Heart left ventricle (tissue), 16 donors: ENCODE results near the gene CDK2. TPM values are rescaled to one million over a fixed set of nuclear protein-coding genes. Genes with fewer than 3 reads are reported as not detected.
A peak's percentile ranks its signal among the peaks of the same experiment; 100 is the strongest.

Experiments
- ATAC-seq, 4 donors: fragments of 200-7000 bp; cut with Tn5 transposase; one replicate each; pipeline ENCODE4 v1.9.1; 2020 to 2022; ENCODE audit warnings: moderate library complexity in 4 of 4, mild to moderate bottlenecking in 3 of 4, moderate number of reproducible peaks in 1 of 4
- DNase-seq, 5 donors: peaks; one replicate each; pipeline ENCODE4 v3.0.0-alpha.2; 2020
- H3K27ac ChIP-seq, 12 donors: fragments of 200-600 bp; sonication (generic) in 4 of 12; one replicate each; pipeline versions ENCODE4 v1.5.0 to v1.8.0; 2016 to 2022; ENCODE audit warnings: mild to moderate bottlenecking in 2 of 12
- H3K27me3 ChIP-seq, 9 donors: fragments of 200-600 bp; sonication (generic) in 2 of 9; one replicate each; pipeline versions ENCODE4 v1.5.1 to v1.8.0; 2016 to 2022; ENCODE audit warnings: mild to moderate bottlenecking in 3 of 9
- H3K36me3 ChIP-seq, 9 donors: fragments of 200-600 bp; sonication (generic) in 2 of 9; one replicate each; pipeline versions ENCODE4 v1.5.0 to v1.8.0; 2018 to 2022; ENCODE audit warnings: mild to moderate bottlenecking in 2 of 9
- H3K4me1 ChIP-seq, 12 donors: fragments of 200-600 bp; sonication (generic) in 4 of 12; one replicate each; pipeline versions ENCODE4 v1.5.0 to v1.8.0; 2016 to 2022; ENCODE audit warnings: mild to moderate bottlenecking in 3 of 12
- H3K4me3 ChIP-seq, 12 donors: fragments of 200-600 bp; sonication (generic) in 4 of 12; one replicate each; pipeline versions ENCODE4 v1.5.0 to v1.8.0; 2017 to 2022; ENCODE audit warnings: mild to moderate bottlenecking in 9 of 12, moderate library complexity in 4 of 12
- H3K9me3 ChIP-seq, 12 donors: fragments of 200-600 bp; sonication (generic) in 4 of 12; one replicate each; pipeline versions ENCODE4 v1.5.0 to v1.8.0; 2016 to 2022; ENCODE audit warnings: mild to moderate bottlenecking in 1 of 12
- CTCF ChIP-seq, 12 donors: fragments of 200-600 bp; sonication (generic) in 4 of 12; IDR thresholded peaks; one replicate each; pipeline versions ENCODE4 v1.5.0 to v1.8.0; 2018 to 2022; ENCODE audit warnings: antibody characterized with exemption in 12 of 12, mild to moderate bottlenecking in 5 of 12
- POLR2A ChIP-seq, 2 donors: fragments of 450-650 bp; IDR thresholded peaks; one replicate each; pipeline ENCODE4 v1.6.1; 2017; ENCODE audit warnings: antibody characterized with exemption in 2 of 2, mild to moderate bottlenecking in 2 of 2, moderate library complexity in 2 of 2
- WGBS, 4 donors: extraction: QIAGEN DNeasy Blood & Tissue Kit in 2 of 4; methylation state at CpG; one replicate each; pipeline versions ENCODE4 v1.1.5 to v1.1.7; 2013 to 2018; 5-methylcytosine and 5-hydroxymethylcytosine counted together
- intact Hi-C, 10 donors: fragments of 100-400 bp; cut with DNase I; formaldehyde crosslinking; loops; one replicate each; pipeline versions ENCODE4 v1.11.1 to v1.14.2; 2022
- polyA plus RNA-seq, 2 donors: library from polyadenylated mRNA; stranded (reverse); fragments of 200-250 nt; gene quantifications; one replicate each; pipeline ENCODE4 v1.2.3, GENCODE V29; 2013
- total RNA-seq, 9 donors: library from RNA; depleted of rRNA in 2 of 9; stranded (reverse); fragments of >200 nt in 2 of 9; fragmentation: NEBNext Ultra II Directional in 3 of 9; extraction: Animal tissue kit (Norgen Biotek cat#: 25700) in 3 of 9; gene quantifications; one replicate each; pipeline versions ENCODE4 v1.1.0 to v1.2.4, GENCODE V29; 2016 to 2023
- donor health status: ischemic (EF 13 %, LVEDD 7.1; RV severe dilation, severe dysfunction).
- donor health status: healthy with polysubstance abuse.
- donor health status: DM: no; HTN: yes; CAD: no.
- donor health status: DM: no; HTN: no; CAD: no.
- donor health status: ischemic (EF 25% LVEDD 6.9; RV normal size, moderate dysfunction).
- donor health status: ischemic (EF 25% LVEDD 5.7; RV mildly dilated, moderate dysfunction).
- donor health status: healthy.
- donor health status: DM: yes; HTN: yes; CAD: no.
- donor health status: ischemic (EF 35%, LVEDD 5.7; RV mildly dilated, moderate dysfunction).
- donor health status: nonischemic (EF 11% LVEDD 7.7; RV severe dilation, severe dysfunction).
- donor health status: DM: yes; HTN: yes; CAD: no.
- donor health status: PGD.
- donor health status: ischemic (EF 29% LVEDD 5.4; RV normal size, mild dysfunction).
- donor health status: nonischemic (EF 23%, LVEDD 6.1; RV moderate dilation, normal function).

Gene CDK2
- total and polyA plus RNA-seq, 11 donors = 3.7 to 23.5 (median 11.3) TPM

DNA sequence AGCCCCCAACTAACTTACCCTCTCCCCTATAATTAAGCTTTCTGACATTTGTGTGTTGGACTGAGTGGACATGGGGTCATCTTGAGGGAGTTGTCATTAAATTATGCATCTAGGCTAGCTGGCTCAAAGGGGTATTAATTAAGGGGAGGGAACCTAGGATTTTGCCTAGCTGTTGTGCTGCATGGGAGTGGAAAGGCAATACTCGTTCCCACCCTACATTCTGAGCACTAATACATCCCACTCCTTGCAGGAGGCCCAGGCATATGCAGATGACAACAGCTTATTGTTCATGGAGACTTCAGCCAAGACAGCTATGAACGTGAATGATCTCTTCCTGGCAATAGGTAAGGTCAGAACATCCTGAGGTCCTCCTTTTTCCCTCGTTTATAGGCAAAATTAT, 24.5 kb downstream of the CDK2 start:
- 83 to 94% (median 88%) methylated on average over 3 of the region's 3 CpGs for WGBS, 4 donors
- ATAC-seq (no peak), DNase-seq (no peak)
- Histone ChIP-seq H3K36me3 (peaks cover 4 to 97% (median 90%) of the 10 kb centered on the region in 9 donors), H3K4me1 (peaks cover 0 to 3% (median 0%) of the 10 kb centered on the region in 12 donors), H3K9me3 (no peaks in the 10 kb centered on the region), H3K4me3 (no peak overlapping the region), H3K27me3 (no peaks in the 10 kb centered on the region), H3K27ac (no peak overlapping the region)
- TF ChIP-seq CTCF (IDR thresholded peaks at IDR 0.05) = no peak
- TF ChIP-seq POLR2A (IDR thresholded peaks at IDR 0.05) = no peak
- intact Hi-C loops = loop anchor here in 2 of 10 donors (5.0 to 10.0 kb wide), 2 partner anchors 36 to 54 kb away; partner anchors contain the start of gene RPS26 (in 1 of the 2)

- Histone ChIP-seq H3K9me3 (no peaks in the 10 kb centered on the region), H3K36me3 (peaks cover 0 to 74% (median 69%) of the 10 kb centered on the region in 9 donors), H3K4me1 (peaks cover 0 to 17% (median 10%) of the 10 kb centered on the region in 12 donors), H3K4me3 (no peak overlapping the region), H3K27ac (no peak overlapping the region), H3K27me3 (no peaks in the 10 kb centered on the region)
- 83 to 89% (median 84%) methylated on average over 4 of the region's 4 CpGs for WGBS, 4 donors
- DNase-seq = no peak
- no peak for ATAC-seq
- intact Hi-C loops = loop anchor here in 2 of 10 donors (5.0 to 10.0 kb wide), 2 partner anchors 34 to 51 kb away; partner anchors contain the start of gene RPS26 (in 1 of the 2)
- TF ChIP-seq CTCF (IDR thresholded peaks at IDR 0.05) = no peak
- no peak for TF ChIP-seq POLR2A (IDR thresholded peaks at IDR 0.05)
These were observed 26.7 kb downstream of the CDK2 start for GRCh38 chr12:55993230-55993853.

- no peak for ATAC-seq
- Histone ChIP-seq H3K36me3 (peaks cover 0 to 58% (median 53%) of the 10 kb centered on the region in 9 donors), H3K27ac (no peak overlapping the region), H3K4me3 (no peak overlapping the region), H3K4me1 (peaks cover 0 to 21% (median 11%) of the 10 kb centered on the region in 12 donors), H3K27me3 (no peaks in the 10 kb centered on the region), H3K9me3 (no peaks in the 10 kb centered on the region)
- WGBS, 4 donors = 83 to 84% (median 84%) methylated on average over 8 of the region's 8 CpGs
- DNase-seq = no peak
- TF ChIP-seq CTCF (IDR thresholded peaks at IDR 0.05) = no peak
- no peak for TF ChIP-seq POLR2A (IDR thresholded peaks at IDR 0.05)
- intact Hi-C loops = loop anchor here in 5 of 10 donors (5.0 to 10.0 kb wide), 3 partner anchors 47 to 122 kb away; partner anchors contain the start of genes RPS26 (in 3 of the 5), RPL41 (in 2 of the 5) and ZC3H10 (in 2 of the 5)
These were observed 28.7 kb downstream of the CDK2 start for GRCh38 chr12:55995366-55995765.

- no peaks in the 10 kb centered on the region for H3K27me3 ChIP-seq
- no peaks in the 10 kb centered on the region for H3K9me3 ChIP-seq
- ATAC-seq = peak in 2 of 4 donors; percentile 44 to 57
- H3K27ac ChIP-seq = peak overlapping the region; percentile 63 to 94 (median 87)
- WGBS, 4 donors = 27 to 32% (median 31%) methylated on average over 14 of the region's 14 CpGs
- DNase-seq = peak in 2 of 5 donors; percentile 44 to 47
- intact Hi-C loops = loop anchor here in 8 of 10 donors (2.0 to 10.0 kb wide), 4 partner anchors 45 to 121 kb away; partner anchors contain the start of genes RPS26 (in 8 of the 8), RPL41 (in 2 of the 8) and ZC3H10 (in 2 of the 8)
- TF ChIP-seq POLR2A (IDR thresholded peaks at IDR 0.05) (no peak), CTCF (IDR thresholded peaks at IDR 0.05) (peak; percentile 78 to 88 (median 84))
- peaks cover 0 to 53% (median 44%) of the 10 kb centered on the region in 9 donors for H3K36me3 ChIP-seq
- peak overlapping the region; percentile 27 to 82 (median 68) for H3K4me3 ChIP-seq
- peaks cover 0 to 21% (median 11%) of the 10 kb centered on the region in 12 donors for H3K4me1 ChIP-seq
These were observed 29.6 kb downstream of the CDK2 start for GRCh38 chr12:55996201-55996714.
